ENCODE measurements around the gene LRATD1.

DNA sequence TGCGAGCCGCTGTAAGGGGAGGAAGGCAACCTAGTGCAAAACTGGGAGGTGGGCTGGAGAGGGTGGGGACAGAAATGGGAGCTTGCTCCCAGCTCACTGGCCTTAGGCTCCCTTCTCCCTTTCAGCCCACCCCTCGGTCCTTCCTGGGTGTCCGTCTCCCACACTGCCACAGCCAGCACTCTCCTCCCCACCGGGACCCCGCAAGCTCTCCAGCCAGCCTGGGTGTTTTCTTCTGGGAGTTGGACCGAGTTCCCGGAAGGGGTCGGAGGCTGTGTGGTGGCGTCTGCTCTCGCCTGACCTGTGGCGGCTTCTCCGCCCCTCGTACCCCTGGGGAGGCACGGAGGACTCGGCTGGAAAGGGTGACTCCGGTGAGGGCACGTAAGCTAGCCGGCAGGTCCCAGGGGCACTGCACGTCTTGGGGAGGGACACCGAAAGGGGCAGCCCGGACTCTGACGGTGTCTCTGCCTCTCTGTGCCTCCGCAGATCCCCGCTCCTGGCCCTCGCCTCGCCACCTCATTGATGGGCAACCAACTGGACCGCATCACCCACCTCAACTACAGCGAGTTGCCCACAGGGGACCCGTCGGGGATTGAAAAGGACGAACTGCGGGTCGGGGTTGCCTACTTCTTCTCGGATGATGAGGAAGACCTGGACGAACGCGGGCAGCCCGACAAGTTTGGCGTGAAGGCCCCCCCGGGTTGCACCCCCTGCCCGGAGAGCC, 1.1 kb downstream of the LRATD1 start:
- TF ChIP-seq, protein P1, sequence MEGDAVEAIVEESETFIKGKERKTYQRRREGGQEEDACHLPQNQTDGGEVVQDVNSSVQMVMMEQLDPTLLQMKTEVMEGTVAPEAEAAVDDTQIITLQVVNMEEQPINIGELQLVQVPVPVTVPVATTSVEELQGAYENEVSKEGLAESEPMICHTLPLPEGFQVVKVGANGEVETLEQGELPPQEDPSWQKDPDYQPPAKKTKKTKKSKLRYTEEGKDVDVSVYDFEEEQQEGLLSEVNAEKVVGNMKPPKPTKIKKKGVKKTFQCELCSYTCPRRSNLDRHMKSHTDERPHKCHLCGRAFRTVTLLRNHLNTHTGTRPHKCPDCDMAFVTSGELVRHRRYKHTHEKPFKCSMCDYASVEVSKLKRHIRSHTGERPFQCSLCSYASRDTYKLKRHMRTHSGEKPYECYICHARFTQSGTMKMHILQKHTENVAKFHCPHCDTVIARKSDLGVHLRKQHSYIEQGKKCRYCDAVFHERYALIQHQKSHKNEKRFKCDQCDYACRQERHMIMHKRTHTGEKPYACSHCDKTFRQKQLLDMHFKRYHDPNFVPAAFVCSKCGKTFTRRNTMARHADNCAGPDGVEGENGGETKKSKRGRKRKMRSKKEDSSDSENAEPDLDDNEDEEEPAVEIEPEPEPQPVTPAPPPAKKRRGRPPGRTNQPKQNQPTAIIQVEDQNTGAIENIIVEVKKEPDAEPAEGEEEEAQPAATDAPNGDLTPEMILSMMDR (conservative IDR thresholded peaks at IDR 0.05; ENCODE audit: low read depth, low read length), result no peak
- TF ChIP-seq EZH2 (IDR thresholded peaks at IDR 0.05; ENCODE audit: low read length, unreplicated experiment) (no peak), EZH2phosphoT487 (IDR thresholded peaks at IDR 0.05; ENCODE audit: borderline replicate concordance, low read length) (no peak)
